Occipital lobe (tissue), 2 donors: Measurements from ENCODE around the gene FGD3. TPM values are rescaled to one million over a fixed set of nuclear protein-coding genes. Genes with fewer than 3 reads are reported as not detected.

ENCODE experiments used
- DNase-seq: peaks from one replicate; lab custom pipeline; 2025; lab: John Stamatoyannopoulos, UW
- total RNA-seq: library from RNA; depleted of rRNA; stranded (reverse); fragments of >200 nt; gene quantifications from one replicate; pipeline ENCODE4 v1.2.3, GENCODE V29; 2014

FGD3 gene
- total RNA-seq, 1 donor from 2014 or later = 14.2 TPM

- DNase-seq = no peak
These were observed 83.6 kb downstream of the FGD3 start for GRCh38 chr9:93030642-93031628.

DNA sequence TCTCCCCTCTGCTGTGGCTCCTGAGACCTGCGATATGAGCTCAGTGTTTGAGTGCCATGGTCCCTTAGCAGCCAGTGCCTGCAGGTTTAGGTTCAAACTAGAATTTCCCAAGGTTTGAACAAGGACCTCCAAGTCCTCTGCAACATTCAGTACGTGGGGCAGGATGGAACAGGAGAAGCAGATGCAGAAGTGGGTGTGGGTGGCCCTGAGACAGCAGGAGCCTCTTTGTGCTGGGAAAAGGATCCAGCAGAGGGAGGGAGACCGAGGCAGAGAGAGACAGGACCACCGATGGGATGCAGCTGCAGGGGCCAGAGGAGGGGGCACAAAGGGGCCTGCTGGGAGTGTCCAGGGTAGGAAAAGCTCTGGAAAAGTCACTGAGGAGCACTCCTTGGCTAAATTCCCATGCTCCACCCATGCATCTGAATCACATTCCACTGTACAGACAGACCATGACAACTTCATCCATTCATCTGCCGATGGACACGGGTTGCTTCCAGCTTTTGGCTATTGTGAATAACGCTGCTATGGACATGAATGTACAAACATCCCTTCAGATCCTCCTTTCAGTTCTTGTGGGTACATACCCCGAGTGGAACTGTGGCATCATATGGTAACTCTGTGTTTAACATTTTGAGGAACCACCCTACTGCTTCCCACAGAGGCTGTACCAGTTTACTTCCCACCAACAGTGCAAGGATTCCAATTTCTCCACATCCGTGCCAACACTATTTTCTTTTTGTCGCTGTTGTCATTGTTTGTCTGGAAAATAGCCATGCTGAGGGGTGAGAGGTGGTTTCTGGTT lies 84.5 kb downstream of the FGD3 start:
- no peak for DNase-seq

DNA sequence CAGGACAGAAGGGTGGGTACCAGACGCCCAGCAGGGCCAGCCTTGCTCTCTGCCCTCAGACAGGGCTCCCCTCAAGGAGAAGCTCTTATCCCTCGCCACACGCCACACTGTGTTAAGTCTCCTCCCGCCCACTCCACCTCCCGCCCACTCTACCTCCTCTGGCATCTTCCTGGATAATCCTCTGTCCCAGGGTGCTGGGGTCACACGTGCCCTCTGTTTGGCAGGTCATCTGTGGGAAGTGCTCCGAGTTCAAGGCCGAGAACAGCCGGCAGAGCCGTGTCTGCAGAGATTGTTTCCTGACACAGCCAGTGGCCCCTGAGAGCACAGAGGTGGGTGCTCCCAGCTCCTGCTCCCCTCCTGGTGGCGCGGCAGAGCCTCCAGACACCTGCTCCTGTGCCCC lies 85.2 kb downstream of the FGD3 start:
- DNase-seq = no peak

DNA sequence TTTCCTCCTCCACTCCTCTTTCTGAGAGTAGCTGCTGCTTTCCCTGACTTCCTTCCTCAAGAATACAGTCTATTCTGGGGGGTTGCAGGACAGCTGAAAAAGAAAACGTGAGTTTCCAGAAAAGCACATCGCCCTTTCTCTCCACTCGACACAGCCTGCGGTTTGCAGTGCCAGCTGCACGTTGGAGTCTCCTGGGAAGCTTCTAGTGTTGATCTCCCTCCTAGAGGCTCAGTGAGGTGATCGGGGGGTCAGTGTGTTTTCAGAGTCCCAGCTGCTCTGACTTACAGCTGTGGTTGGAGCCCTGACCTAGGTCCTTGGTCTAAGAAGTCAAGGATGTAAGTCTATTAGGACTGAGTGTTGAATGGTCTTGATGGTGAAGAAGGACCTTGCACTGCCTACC lies 86.2 kb downstream of the FGD3 start:
- no peak for DNase-seq

- no peak for DNase-seq
These were observed 87.9 kb downstream of the FGD3 start for GRCh38 chr9:93035106-93035660.

- DNase-seq = no peak
These were observed 88.6 kb downstream of the FGD3 start for GRCh38 chr9:93035821-93036351.

GRCh38 chr9:93036887-93037475 lies 89.7 kb downstream of the FGD3 start:
- no peak for DNase-seq

DNA sequence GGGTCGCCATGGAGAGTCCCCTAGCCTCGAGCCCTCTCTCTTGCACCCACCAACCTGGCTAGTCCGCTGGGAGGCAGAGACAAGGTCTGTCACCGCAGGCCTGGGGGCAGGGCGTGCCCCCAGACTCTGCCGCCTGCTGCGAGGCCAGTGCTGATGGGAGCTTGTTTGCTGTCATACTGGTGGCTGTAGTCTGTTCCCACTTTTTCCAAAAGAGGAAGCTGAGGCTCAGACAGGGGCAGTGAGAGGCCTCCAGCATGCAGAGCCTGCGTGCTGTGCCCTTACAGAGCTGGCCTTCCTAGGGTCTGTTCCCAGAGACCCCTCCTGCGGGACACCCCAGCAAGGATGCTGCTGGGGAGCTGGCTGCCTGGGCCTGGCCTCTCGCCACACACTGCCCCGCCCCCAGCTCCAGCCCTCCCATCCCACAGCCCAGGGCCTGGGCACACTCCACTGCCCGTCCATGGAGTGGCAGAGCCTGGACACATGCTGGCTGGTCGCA lies 90.2 kb downstream of the FGD3 start:
- no peak for DNase-seq

- no peak for DNase-seq
These were observed 91.6 kb downstream of the FGD3 start for GRCh38 chr9:93038918-93039317.

GRCh38 chr9:93039456-93039855 lies 92.1 kb downstream of the FGD3 start:
- no peak for DNase-seq

DNA sequence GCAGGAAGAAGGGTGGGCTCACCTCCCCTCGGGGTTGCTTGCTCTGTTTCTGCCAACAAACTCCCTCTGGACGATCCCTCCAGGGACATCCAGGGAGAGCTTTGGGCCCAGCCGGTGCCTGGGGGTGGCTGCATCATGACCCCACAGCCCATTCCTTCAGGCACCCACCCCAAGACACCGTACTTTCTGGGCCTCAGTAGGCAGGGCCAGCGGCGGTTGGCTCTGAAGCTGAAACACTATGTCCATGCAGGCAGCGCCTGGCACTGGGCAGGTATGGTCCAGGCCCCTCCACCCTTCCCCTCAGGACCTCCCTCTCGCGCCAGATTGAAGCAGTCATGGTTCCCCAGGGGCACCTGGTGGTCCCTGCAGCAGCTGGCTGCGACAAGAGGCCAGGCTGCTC lies 92.7 kb downstream of the FGD3 start:
- no peak for DNase-seq

DNA sequence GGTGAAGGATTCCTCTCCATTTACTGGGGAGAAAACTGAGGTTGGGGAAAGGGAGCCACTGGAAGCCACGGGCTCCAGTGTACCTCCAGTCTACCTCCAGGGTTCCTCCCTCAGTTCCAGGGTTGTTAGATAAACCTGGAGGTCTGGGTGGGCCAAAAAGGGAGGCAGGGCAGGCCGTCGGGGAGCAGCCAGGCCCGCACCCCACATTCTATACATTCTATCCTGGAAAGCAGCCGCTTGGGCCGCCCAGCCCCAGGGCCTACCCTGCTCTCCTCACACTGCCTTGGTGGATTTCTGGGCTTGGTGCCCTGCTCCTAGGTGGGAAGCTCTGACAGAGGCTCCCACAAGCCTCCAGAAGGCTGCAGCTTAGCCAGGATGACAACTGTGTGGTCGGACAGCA lies 93.1 kb downstream of the FGD3 start:
- no peak for DNase-seq

- no peak for DNase-seq
These were observed 93.9 kb downstream of the FGD3 start for GRCh38 chr9:93041108-93041802.

GRCh38 chr9:93043122-93043521 lies 95.8 kb downstream of the FGD3 start:
- DNase-seq = no peak

DNA sequence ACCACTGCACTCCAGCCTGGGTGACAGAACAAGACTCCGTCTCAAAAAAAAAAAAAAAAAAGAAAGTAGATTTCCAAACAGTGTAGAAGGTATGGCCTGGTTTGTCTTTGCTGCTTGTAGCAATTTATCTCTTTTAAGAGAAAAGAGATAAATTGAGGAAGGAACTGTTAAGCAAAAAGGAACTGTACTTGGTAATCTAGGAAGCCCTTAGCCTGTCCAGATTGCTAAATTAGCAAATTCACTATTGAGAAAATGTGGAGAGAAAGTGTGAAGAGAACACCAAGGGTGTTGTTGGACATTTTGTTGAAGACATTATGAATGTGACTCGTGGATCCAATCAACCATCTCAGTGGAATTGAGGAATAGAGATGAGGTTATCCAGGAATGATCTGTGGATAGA lies 98.2 kb downstream of the FGD3 start:
- no peak for DNase-seq

- DNase-seq = no peak
These were observed 101.5 kb downstream of the FGD3 start for GRCh38 chr9:93048566-93049448.

DNA sequence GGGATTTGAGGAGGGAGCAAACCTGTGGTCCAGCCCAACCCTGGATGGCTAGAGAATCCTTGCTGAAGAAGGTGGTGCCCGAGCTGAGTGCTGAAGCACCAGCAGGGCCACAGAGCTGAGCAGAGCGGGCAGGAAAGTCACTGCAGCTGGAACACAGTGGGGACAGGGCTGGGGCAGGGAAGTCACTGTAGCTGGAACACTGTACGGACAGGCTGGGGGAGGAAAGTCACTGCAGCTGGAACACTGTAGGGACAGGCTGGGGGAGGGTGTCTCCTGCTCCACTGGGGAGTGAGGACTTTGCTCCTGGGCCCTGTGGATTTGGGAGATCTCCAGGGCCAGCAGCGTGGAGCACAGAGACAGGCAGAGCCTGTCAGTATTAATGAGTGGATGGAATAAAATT lies 102.2 kb downstream of the FGD3 start:
- no peak for DNase-seq

DNA sequence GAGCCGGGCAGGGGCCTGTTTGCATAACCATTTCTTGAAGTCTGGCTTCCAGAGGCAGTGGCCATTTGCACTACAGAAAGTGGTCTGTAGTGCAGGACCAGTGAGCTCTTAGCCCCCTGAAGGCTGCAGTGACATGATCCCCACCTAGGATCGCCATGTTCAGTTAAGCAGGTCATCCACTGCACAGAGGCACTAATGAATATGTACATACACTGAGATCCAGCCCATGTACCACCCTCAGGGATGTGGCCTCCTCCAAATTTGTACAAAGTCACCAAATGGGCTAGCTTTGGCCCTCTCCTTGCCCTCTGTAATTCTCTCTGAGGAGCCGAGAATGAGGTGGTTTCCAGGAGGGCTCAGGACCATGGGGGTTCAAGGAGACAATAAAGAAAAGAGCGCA lies 102.9 kb downstream of the FGD3 start:
- DNase-seq = no peak

DNA sequence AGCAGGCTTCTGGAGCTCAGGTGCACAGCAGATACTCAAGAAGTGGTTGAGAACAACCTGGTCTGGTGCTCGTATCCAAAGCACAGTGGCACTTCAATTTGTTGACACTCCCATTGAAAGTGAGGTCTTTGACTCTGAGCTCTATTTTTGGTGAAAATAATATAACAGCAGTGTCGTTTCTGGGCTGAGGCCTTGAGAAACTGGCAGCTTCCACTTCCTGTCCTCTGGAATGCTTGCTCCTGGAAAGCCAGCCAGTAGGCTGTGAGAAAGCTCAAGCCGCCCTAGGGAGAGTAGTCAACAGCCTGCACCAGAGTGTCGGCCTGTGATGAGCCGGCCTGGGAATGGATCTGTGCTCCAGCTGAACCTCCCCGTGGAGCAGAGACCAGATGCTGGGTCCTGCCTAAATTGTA lies 104.4 kb downstream of the FGD3 start:
- no peak for DNase-seq
